ENCODE results near the gene EPS15.
"Not testable (repeated sequence)": the region's sequence is repeated elsewhere in the genome, so short reads cannot be mapped to it uniquely, and the experiment has no call there.

The EPS15 gene

DNA sequence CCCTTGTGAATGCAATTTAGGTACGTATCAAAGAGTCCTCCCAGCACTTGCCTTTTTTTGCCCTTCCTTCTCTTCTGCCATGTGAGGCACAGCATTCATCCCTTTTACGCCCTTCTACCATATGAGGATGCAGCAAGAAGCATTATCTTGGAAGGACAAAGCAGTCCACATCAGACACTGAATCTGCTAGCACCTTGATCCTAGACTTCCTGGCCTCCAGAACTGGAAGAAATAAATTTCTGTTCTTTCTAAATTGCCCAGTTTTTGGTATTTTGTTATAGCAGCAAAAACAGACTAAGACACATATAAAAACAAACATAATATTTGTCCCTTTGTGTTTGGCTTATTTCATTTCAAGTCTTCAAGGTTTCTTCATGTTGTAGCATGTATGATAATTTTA lies 20.1 kb downstream of the EPS15 start:
- Mint-ChIP-seq H3K9me3 (no peaks in the 10 kb centered on the region), H3K27ac (ENCODE audit: low read depth) (no peak overlapping the region), H3K4me1 (peaks cover 63% of the 10 kb centered on the region), H3K4me3 (no peak overlapping the region), H3K27me3 (no peaks in the 10 kb centered on the region), H3K36me3 (ENCODE audit: insufficient read depth) (peaks cover 16% of the 10 kb centered on the region)
- DNase-seq (ENCODE audit: low spot score in 2 of 2) (no peak), ATAC-seq (replicated peaks; ENCODE audit: extremely low read depth, poor library complexity, severe bottlenecking) (no peak)

DNA sequence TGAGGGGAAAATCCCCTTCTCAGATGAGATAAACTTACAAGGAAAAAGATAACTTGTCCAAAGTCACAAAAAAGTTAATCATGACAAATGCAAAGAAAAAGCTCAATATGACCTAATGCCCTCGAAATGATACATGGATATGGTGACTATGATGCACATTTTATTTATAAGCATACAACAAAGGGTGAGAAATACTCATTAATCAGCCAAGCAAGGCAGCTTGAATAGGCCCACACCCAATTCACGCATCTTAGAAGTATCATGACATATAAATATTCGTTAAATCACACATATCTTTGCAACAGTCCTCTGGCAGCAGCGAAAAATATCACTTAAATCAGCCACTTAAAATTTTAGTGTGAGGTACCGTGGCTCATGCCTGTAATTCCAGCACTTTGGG lies 21.7 kb downstream of the EPS15 start:
- Mint-ChIP-seq H3K27ac (ENCODE audit: low read depth) (no peak overlapping the region), H3K4me3 (no peak overlapping the region), H3K4me1 (peaks cover 62% of the 10 kb centered on the region), H3K27me3 (no peaks in the 10 kb centered on the region), H3K36me3 (ENCODE audit: insufficient read depth) (peaks cover 12% of the 10 kb centered on the region), H3K9me3 (no peaks in the 10 kb centered on the region)
- ATAC-seq (replicated peaks; ENCODE audit: extremely low read depth, poor library complexity, severe bottlenecking) (no peak), DNase-seq (ENCODE audit: low spot score in 2 of 2) (no peak)

DNA sequence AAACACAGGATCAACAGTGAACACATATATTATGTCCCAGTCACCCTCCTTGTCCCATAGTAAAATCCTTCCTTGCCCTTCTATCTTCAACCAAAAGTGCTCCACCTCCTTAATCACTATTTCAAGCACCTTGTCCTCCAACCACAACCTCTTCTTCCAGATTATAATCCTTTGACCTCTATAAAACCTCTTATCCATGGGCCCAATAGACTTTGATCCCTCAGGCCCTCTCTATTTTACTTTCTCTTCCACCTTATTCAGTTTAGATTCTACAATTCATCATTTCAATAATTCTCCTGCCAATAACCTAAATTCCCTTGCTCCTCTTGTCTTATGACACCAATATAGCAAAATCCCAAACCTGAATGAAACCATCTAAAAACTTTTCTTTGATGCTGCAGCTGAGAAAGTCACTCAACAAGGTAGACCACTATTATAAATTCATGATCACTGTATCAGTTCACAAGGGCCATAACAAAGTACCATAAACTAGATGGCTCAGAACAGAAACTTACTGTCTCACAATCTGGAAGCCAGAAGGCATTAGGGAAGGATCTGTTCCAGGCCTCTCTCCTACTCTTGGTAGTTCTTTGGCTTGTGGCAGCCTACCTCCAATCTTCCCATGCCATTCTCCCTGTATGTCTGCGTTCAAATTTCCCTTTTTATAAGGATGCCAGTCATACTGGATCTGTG lies 24.8 kb downstream of the EPS15 start:
- ATAC-seq (replicated peaks; ENCODE audit: extremely low read depth, poor library complexity, severe bottlenecking) (no peak), DNase-seq (ENCODE audit: low spot score in 2 of 2) (no peak)
- peaks cover 60% of the 10 kb centered on the region for H3K4me1 Mint-ChIP-seq
- peak overlapping the region; percentile 18 for H3K4me3 Mint-ChIP-seq
- H3K27ac Mint-ChIP-seq (ENCODE audit: low read depth), result peak overlapping the region; percentile 81
- no peaks in the 10 kb centered on the region for H3K9me3 Mint-ChIP-seq
- no peaks in the 10 kb centered on the region for H3K27me3 Mint-ChIP-seq
- H3K36me3 Mint-ChIP-seq (ENCODE audit: insufficient read depth), result peaks cover 12% of the 10 kb centered on the region

DNA sequence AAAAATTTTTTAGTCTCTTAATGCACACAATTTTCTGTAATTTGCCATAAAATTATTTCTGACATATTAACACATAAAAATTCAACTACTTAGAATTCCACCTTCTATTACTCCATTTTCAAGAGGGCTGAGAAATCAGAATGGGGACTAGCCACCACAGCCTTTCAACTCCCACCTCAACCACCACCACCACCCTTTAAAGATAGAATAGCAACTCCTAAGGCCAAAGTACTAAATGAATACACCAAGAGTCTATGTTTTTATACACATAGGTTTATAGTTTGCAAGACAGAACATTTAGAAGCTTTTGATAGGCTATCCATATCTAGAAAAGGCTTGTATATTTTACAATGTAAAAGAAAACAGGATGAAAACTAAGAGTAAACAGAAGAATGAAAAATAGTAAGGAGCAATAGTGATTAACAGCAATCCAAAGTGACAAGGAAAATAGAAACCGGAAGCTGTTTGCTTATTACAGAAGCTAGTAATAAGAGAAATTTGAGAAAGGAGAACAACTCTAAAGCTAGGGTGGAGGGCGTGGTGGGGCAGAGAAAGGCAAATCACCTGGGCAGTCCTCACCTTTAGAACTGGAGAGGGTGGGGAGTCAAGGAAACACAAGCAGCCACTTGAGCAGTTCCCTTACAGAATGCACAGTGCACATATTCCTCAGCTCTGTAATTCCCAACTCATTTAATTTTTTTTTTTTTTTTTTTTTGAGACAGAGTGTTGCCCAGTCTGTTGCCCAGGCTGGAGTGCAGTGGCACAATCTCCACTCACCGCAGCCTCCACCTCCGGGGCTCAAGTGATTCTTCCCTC lies 27.7 kb downstream of the EPS15 start:
- ATAC-seq (replicated peaks; ENCODE audit: extremely low read depth, poor library complexity, severe bottlenecking), result no peak

DNA sequence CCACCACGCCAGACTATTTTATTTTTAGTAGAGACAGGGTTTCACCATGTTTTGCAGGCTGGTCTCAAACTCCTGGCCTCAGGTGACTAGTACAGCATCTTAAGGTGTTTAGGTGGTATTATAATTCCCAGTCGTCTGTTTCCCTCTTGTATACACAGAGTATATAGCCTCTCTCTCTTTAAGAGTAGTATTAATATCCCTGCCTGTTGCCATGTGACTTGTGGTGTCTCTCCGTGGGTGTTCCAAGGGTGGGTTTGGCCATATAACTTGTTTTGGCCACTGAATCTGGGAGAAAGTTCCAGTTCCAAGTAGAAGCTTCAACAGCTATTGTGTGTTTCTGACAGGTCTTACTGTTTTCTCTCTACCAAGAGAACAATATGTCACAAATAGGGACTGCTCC lies 29.6 kb downstream of the EPS15 start:
- Mint-ChIP-seq H3K4me3 (no peak overlapping the region), H3K27me3 (no peaks in the 10 kb centered on the region)

More for the DNA sequence above, 27.7 kb downstream of the EPS15 start:
- no peak for DNase-seq (ENCODE audit: low spot score in 2 of 2)
- Mint-ChIP-seq H3K4me3 (peak overlapping the region; percentile 23), H3K27ac (ENCODE audit: low read depth) (peak overlapping the region; percentile 6), H3K4me1 (peaks cover 57% of the 10 kb centered on the region), H3K27me3 (no peaks in the 10 kb centered on the region), H3K36me3 (ENCODE audit: insufficient read depth) (peaks cover 11% of the 10 kb centered on the region), H3K9me3 (no peaks in the 10 kb centered on the region)

DNA sequence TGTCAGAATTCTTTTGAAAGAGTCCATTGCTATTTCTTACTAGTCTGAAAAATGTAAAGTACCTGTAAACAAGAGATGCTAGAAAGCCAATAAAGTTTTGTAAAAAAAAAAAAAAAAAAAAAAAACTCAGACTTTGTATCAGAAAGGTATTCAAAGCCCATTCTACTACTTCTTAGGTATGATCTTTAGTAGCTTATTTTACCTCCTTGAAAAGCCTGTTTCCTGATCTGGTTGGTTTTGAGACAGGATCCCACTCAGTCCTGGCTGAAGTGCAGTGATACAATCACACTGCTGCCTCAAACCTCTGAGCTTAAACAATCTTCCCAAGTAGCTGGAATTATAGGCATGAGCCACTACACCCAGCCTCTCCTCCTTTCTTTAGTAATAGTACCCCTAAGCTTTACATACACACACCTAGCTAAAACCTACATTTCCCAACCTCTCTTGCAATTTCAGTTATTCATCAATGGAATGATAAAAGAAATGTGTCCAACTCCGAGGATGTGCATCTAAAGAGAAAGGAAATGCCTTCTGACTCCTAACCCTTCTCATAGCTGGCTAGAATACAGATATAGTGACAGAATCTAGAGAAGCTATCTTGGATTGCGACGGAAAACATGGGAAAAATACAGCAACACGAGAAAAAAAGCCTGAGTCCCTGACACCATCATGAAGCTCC lies 30.6 kb downstream of the EPS15 start:
- no peak for ATAC-seq (replicated peaks; ENCODE audit: extremely low read depth, poor library complexity, severe bottlenecking)
- peaks cover 38% of the 10 kb centered on the region for H3K4me1 Mint-ChIP-seq
- no peak overlapping the region for H3K4me3 Mint-ChIP-seq
- H3K27me3 Mint-ChIP-seq, result no peaks in the 10 kb centered on the region
- H3K36me3 Mint-ChIP-seq (ENCODE audit: insufficient read depth), result peaks cover 12% of the 10 kb centered on the region
- DNase-seq (ENCODE audit: low spot score in 2 of 2), result no peak
- peak overlapping the region; percentile 36 for H3K27ac Mint-ChIP-seq (ENCODE audit: low read depth)
- no peaks in the 10 kb centered on the region for H3K9me3 Mint-ChIP-seq

More for the DNA sequence above, 29.6 kb downstream of the EPS15 start:
- Mint-ChIP-seq H3K27ac (ENCODE audit: low read depth) (no peak overlapping the region), H3K36me3 (ENCODE audit: insufficient read depth) (peaks cover 11% of the 10 kb centered on the region), H3K9me3 (no peaks in the 10 kb centered on the region), H3K4me1 (peaks cover 48% of the 10 kb centered on the region)
- no peak for DNase-seq (ENCODE audit: low spot score in 2 of 2)
- ATAC-seq (replicated peaks; ENCODE audit: extremely low read depth, poor library complexity, severe bottlenecking), result no peak

DNA sequence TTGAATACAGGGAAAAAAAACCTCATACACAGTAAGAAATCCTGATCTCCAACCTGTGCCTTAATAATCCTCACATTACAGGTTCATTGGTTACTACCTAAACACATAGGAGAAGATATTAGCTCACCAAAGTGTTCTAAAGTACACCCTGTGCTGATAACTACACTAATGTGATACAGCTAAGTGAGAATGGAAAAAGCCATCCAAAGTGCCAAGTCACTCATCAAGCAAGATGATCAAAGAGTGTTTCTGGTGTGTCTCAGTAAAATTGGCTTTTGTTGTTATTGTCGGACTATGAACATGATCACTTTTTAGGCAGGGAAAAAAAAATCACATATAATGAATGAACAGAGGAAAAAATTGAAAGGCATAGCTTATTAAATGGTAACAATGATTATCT lies 31.4 kb downstream of the EPS15 start:
- Mint-ChIP-seq H3K27me3 (no peaks in the 10 kb centered on the region), H3K9me3 (no peaks in the 10 kb centered on the region), H3K4me1 (peaks cover 41% of the 10 kb centered on the region), H3K4me3 (no peak overlapping the region), H3K27ac (ENCODE audit: low read depth) (no peak overlapping the region), H3K36me3 (ENCODE audit: insufficient read depth) (peaks cover 15% of the 10 kb centered on the region)
- DNase-seq (ENCODE audit: low spot score in 2 of 2) (no peak), ATAC-seq (replicated peaks; ENCODE audit: extremely low read depth, poor library complexity, severe bottlenecking) (no peak)

DNA sequence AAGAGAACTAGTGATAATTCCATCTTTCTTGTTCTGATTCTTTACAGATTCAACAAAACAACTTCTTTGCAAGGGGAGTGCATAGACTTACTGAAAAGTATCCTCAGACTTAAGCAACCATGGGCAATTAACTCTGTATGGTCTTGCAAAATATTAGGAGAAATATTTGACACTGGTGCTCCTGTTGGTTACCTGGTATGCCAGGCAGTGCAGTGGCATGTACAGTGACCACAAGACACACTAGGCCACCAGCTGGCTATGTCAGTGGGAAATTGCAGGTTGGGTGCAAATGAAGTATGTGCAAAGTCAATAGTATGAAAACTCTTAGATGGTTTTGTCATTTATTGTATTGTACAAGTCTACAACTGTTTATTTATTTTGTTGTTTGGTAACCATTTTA lies 34.5 kb downstream of the EPS15 start:
- peaks cover 35% of the 10 kb centered on the region for H3K4me1 Mint-ChIP-seq
- DNase-seq (ENCODE audit: low spot score in 2 of 2) (no peak), ATAC-seq (replicated peaks; ENCODE audit: extremely low read depth, poor library complexity, severe bottlenecking) (no peak)
- no peak overlapping the region for H3K4me3 Mint-ChIP-seq
- no peak overlapping the region for H3K27ac Mint-ChIP-seq (ENCODE audit: low read depth)
- H3K36me3 Mint-ChIP-seq (ENCODE audit: insufficient read depth), result peaks cover 16% of the 10 kb centered on the region
- no peaks in the 10 kb centered on the region for H3K27me3 Mint-ChIP-seq
- no peaks in the 10 kb centered on the region for H3K9me3 Mint-ChIP-seq

DNA sequence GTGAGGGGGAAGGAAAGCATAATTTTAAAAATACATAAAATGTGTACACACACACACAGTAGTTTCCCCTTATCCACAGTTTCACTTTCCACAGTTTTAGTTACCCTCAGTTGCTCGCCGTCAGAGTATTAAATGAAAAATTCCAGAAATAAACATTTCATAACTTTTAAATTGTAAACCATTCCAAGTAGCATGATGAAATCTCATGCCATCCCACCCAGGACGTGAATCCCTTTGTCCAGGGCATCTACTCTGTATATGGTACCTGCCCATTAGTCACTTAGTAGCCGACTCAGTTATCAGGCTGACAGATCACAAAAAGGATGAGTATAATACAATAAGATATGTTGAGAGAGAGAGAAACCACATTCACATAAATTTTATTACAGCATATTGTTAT lies 36.2 kb downstream of the EPS15 start:
- Mint-ChIP-seq H3K9me3 (peaks cover 5% of the 10 kb centered on the region), H3K4me3 (no peak overlapping the region), H3K4me1 (peaks cover 33% of the 10 kb centered on the region), H3K36me3 (ENCODE audit: insufficient read depth) (peaks cover 17% of the 10 kb centered on the region), H3K27me3 (no peaks in the 10 kb centered on the region), H3K27ac (ENCODE audit: low read depth) (no peak overlapping the region)
- ATAC-seq (replicated peaks; ENCODE audit: extremely low read depth, poor library complexity, severe bottlenecking) (no peak), DNase-seq (ENCODE audit: low spot score in 2 of 2) (no peak)

DNA sequence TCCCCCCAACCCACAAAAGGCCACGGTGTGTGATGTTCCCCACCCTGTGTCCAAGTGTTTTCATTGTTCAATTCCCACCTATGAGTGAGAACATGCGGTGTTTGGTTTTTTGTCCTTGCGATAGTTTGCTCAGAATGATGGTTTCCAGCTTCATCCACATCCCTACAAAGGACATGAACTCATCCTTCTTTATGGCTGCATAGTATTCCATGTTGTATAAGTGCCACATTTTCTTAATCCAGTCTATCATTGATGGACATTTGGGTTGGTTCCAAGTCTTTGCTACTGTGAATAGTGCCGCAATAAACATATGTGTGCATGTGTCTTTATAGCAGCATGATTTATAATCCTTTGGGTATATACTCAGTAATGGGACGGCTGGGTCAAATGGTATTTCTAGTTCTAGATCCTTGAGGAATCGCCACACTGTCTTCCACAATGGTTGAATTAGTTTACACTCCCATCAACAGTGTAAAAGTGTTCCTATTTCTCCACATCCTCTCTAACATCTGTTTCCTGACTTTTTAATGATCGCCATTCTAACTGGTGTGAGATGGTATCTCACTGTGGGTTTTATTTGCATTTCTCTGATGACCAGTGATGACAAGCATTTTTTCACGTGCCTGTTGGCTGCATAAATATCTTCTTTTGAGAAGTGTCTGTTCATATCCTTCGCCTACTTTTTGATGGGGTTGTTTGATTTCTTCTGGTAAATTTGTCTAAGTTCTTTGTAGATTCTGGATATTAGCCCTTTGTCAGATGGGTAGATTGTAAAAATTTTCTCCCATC lies 44.0 kb downstream of the EPS15 start:
- ATAC-seq (replicated peaks; ENCODE audit: extremely low read depth, poor library complexity, severe bottlenecking); DNase-seq (ENCODE audit: low spot score in 2 of 2); H3K4me3 Mint-ChIP-seq; H3K27me3 Mint-ChIP-seq; H3K9me3 Mint-ChIP-seq: not testable (repeated sequence)
- H3K36me3 Mint-ChIP-seq (ENCODE audit: insufficient read depth), result peaks cover 26% of the 10 kb centered on the region
- H3K4me1 Mint-ChIP-seq, result peaks cover 50% of the 10 kb centered on the region
- peak overlapping the region; percentile 88 for H3K27ac Mint-ChIP-seq (ENCODE audit: low read depth)

DNA sequence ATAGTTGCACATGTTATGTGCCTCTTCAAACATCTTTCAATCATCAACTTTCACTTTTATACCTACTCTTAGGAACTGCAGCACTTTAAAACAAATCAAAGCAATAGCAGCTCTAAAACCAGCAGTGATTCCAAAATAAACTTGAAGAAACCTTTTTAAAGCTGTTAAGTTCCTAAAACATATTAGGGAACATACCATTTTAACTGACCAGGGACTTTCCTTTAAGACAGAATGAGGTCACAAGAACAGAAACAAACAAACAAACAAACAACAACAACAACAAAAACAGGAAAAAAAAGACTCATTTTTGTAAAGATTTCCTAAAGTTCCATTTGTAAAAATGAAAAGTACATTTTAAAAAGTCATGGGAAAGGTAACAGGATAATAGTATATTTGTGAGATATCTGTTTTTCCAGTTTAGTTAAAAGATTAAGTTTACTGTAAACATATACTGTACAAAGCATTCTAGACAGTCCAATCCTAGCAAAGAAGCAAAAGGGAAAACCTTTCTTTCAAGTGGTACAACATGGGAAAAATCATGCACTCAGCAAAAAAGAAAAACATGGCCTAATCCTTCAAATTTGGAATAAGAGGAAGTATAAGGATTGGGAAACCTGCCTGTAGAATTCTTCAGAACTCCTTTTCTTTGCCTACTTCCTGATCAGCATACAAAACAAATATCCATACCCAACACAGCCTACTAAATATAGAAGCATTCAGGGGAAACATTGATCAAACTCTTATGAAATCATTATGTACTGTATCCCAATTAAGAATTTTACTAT lies 45.5 kb downstream of the EPS15 start:
- peak overlapping the region; percentile 63 for H3K27ac Mint-ChIP-seq (ENCODE audit: low read depth)
- ATAC-seq (replicated peaks; ENCODE audit: extremely low read depth, poor library complexity, severe bottlenecking) (no peak), DNase-seq (ENCODE audit: low spot score in 2 of 2) (no peak)
- peaks cover 27% of the 10 kb centered on the region for H3K36me3 Mint-ChIP-seq (ENCODE audit: insufficient read depth)
- peaks cover 47% of the 10 kb centered on the region for H3K4me1 Mint-ChIP-seq
- H3K27me3 Mint-ChIP-seq, result no peaks in the 10 kb centered on the region
- H3K9me3 Mint-ChIP-seq, result no peaks in the 10 kb centered on the region
- H3K4me3 Mint-ChIP-seq, result no peak overlapping the region
